ENCODE measurements around the gene PID1. TPM values are rescaled to one million over a fixed set of nuclear protein-coding genes. Genes with fewer than 3 reads are reported as not detected.
"Not testable (repeated sequence)": the region's sequence is repeated elsewhere in the genome, so short reads cannot be mapped to it uniquely, and the experiment has no call there.

Gene PID1
- total RNA-seq, 1 donor from 2014 or later = not detected

- DNase-seq (ENCODE audit: low spot score) = no peak
- intact Hi-C loops (cut with micrococcal nuclease) = no loop called here
Observed at GRCh38 chr2:229087843-229088516, 183.1 kb downstream of the PID1 start.

GRCh38 chr2:229087267-229087666 is 183.8 kb downstream of the PID1 start:
- Mint-ChIP-seq H3K9me3 (peaks cover 6% of the 10 kb centered on the region), H3K4me1 (ENCODE audit: low read depth) (no peaks in the 10 kb centered on the region), H3K27ac (no peak overlapping the region), H3K36me3 (ENCODE audit: low read depth) (no peaks in the 10 kb centered on the region), H3K27me3 (ENCODE audit: low read depth) (no peaks in the 10 kb centered on the region), H3K4me3 (ENCODE audit: low read depth) (no peak overlapping the region)
- intact Hi-C loops (cut with micrococcal nuclease) = no loop called here
- DNase-seq (ENCODE audit: low spot score) = no peak

More at GRCh38 chr2:229087843-229088516, 183.1 kb downstream of the PID1 start:
- Mint-ChIP-seq H3K4me1 (ENCODE audit: low read depth) (no peaks in the 10 kb centered on the region), H3K27me3 (ENCODE audit: low read depth) (no peaks in the 10 kb centered on the region), H3K36me3 (ENCODE audit: low read depth) (no peaks in the 10 kb centered on the region), H3K4me3 (ENCODE audit: low read depth) (no peak overlapping the region), H3K9me3 (peaks cover 6% of the 10 kb centered on the region), H3K27ac (no peak overlapping the region)

GRCh38 chr2:229085439-229085838 is 185.6 kb downstream of the PID1 start:
- H3K9me3 Mint-ChIP-seq = peaks cover 6% of the 10 kb centered on the region
- no peaks in the 10 kb centered on the region for H3K36me3 Mint-ChIP-seq (ENCODE audit: low read depth)
- no peak for DNase-seq (ENCODE audit: low spot score)
- intact Hi-C loops (cut with micrococcal nuclease) = no loop called here
- no peaks in the 10 kb centered on the region for H3K4me1 Mint-ChIP-seq (ENCODE audit: low read depth)
- no peak overlapping the region for H3K4me3 Mint-ChIP-seq (ENCODE audit: low read depth)
- no peaks in the 10 kb centered on the region for H3K27me3 Mint-ChIP-seq (ENCODE audit: low read depth)
- no peak overlapping the region for H3K27ac Mint-ChIP-seq

DNA sequence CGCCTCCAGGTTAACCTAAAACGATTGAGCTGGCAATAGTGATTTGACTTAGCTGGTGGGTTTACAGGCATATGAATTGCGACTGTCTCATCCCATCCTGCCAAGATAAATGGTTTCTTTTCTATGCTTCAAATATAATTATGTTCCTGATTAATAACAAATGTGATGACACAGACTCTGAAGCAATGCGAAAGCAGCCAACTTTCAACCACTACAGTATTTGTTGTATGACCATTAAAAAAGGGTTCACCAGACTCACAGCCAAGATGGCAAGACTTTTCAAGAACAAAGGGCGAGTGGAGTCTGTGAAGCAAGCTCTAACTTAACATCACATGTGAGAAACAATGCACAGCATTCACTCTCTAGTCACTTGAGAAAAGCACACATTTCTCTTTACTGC is 186.6 kb downstream of the PID1 start:
- peaks cover 2% of the 10 kb centered on the region for H3K9me3 Mint-ChIP-seq
- no peak overlapping the region for H3K27ac Mint-ChIP-seq
- H3K4me1 Mint-ChIP-seq (ENCODE audit: low read depth) = no peaks in the 10 kb centered on the region
- no peak overlapping the region for H3K4me3 Mint-ChIP-seq (ENCODE audit: low read depth)
- no peaks in the 10 kb centered on the region for H3K27me3 Mint-ChIP-seq (ENCODE audit: low read depth)
- no peak for DNase-seq (ENCODE audit: low spot score)
- intact Hi-C loops (cut with micrococcal nuclease) = no loop called here
- H3K36me3 Mint-ChIP-seq (ENCODE audit: low read depth) = no peaks in the 10 kb centered on the region

DNA sequence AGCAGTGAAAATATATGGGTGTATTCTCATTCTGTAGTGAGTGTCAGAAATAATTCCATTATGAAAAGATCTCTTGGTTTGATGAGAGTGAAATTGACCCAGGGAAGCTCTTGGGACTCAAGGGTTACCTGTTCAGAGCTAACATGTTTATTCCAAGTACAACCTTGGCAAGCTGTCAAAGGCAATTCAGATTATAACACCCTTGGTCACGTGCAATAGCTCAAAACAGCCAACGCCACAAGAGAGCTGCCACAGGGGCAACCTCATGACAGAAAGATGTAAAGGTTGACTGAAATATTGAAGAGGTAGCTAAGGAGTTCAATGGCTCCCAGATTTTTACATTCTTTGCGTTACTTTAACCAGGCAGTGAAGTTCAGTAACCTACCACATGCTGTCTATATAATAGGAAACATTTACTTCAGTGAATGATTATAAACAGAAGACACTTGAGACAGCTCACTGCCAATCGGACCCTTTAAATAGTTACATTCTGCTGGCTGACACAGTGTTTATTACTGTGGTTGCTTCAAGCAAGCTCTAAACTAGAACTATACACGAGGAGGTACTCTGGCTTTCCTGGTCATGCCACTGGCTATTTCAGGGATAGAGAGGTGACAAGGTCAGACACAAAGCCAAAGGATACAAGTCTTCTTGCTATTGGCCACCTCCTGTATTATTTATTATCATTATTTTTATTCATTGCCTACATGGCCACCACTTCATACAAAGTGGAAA is 187.3 kb downstream of the PID1 start:
- Mint-ChIP-seq H3K9me3 (peaks cover 4% of the 10 kb centered on the region), H3K27ac (no peak overlapping the region), H3K4me1 (ENCODE audit: low read depth) (no peaks in the 10 kb centered on the region), H3K27me3 (ENCODE audit: low read depth) (no peaks in the 10 kb centered on the region), H3K36me3 (ENCODE audit: low read depth) (no peaks in the 10 kb centered on the region), H3K4me3 (ENCODE audit: low read depth) (no peak overlapping the region)
- intact Hi-C loops (cut with micrococcal nuclease) = no loop called here
- no peak for DNase-seq (ENCODE audit: low spot score)

GRCh38 chr2:229081411-229081810 is 189.7 kb downstream of the PID1 start:
- H3K36me3 Mint-ChIP-seq (ENCODE audit: low read depth) = no peaks in the 10 kb centered on the region
- DNase-seq (ENCODE audit: low spot score) = no peak
- peaks cover 4% of the 10 kb centered on the region for H3K9me3 Mint-ChIP-seq
- intact Hi-C loops (cut with micrococcal nuclease) = no loop called here
- no peak overlapping the region for H3K4me3 Mint-ChIP-seq (ENCODE audit: low read depth)
- H3K27ac Mint-ChIP-seq = no peak overlapping the region
- no peaks in the 10 kb centered on the region for H3K27me3 Mint-ChIP-seq (ENCODE audit: low read depth)
- no peaks in the 10 kb centered on the region for H3K4me1 Mint-ChIP-seq (ENCODE audit: low read depth)

DNA sequence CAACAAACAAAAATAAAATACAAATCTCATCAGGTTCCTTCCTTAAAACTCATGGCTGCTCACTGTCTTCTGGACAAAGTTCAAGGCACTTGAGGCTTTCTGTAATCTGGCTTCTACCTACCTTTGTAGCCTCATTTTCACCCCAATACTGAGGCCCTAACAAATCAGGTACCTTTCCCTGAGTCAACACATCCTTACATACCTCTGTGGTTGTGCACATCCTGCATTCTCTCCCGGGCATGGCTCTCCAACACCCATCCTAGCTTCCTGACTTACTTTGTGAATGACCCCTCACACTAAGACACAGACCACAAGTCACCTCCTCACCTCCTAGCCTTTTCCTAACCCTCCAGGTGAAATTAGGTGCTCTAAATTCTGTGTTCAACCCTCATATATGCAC is 190.9 kb downstream of the PID1 start:
- H3K27ac Mint-ChIP-seq = no peak overlapping the region
- no peaks in the 10 kb centered on the region for H3K4me1 Mint-ChIP-seq (ENCODE audit: low read depth)
- no peaks in the 10 kb centered on the region for H3K36me3 Mint-ChIP-seq (ENCODE audit: low read depth)
- H3K4me3 Mint-ChIP-seq (ENCODE audit: low read depth) = no peak overlapping the region
- intact Hi-C loops (cut with micrococcal nuclease) = no loop called here
- DNase-seq (ENCODE audit: low spot score) = no peak
- peaks cover 8% of the 10 kb centered on the region for H3K9me3 Mint-ChIP-seq
- no peaks in the 10 kb centered on the region for H3K27me3 Mint-ChIP-seq (ENCODE audit: low read depth)

DNA sequence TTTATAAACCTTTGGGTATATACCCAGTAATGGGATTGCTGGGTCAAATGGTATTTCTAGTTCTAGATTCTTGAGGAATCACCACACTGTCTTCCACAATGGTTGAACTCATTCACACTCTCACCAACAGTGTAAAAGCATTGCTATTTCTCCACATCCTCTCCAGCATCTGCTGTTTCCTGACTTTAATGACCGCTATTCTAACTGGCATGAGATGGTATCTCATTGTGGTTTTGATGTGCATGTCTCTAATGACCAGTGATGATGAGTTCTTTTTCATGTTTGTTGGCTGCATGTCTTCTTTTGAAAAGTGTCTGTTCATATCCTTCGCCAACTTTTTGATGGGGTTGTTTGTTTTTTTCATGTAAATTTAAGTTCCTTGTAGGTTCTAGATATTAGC is 194.2 kb downstream of the PID1 start:
- DNase-seq (ENCODE audit: low spot score); intact Hi-C loops (cut with micrococcal nuclease); H3K27me3 Mint-ChIP-seq (ENCODE audit: low read depth); H3K27ac Mint-ChIP-seq; H3K4me3 Mint-ChIP-seq (ENCODE audit: low read depth); H3K36me3 Mint-ChIP-seq (ENCODE audit: low read depth); H3K4me1 Mint-ChIP-seq (ENCODE audit: low read depth): not testable (repeated sequence)
- H3K9me3 Mint-ChIP-seq = peaks cover 12% of the 10 kb centered on the region

DNA sequence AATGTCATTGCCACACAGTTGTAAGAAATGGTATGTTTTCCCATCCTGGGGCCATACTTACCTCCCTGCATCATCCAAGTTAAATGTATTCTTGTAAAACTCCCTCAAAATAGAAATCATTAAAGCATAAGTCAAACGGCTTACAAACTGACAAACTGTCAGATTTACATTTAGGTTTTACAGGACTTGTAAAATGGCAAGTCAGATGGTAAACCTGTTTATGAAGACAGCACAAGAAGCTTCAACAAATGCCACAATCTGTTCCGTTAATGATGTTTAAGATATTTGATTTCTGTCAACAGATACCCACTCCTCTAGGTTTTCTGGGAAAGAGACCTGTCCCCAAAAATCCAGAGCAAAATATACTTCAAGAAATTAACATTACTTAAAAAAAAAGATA is 197.2 kb downstream of the PID1 start:
- H3K27ac Mint-ChIP-seq = no peak overlapping the region
- intact Hi-C loops (cut with micrococcal nuclease) = no loop called here
- H3K36me3 Mint-ChIP-seq (ENCODE audit: low read depth) = no peaks in the 10 kb centered on the region
- no peaks in the 10 kb centered on the region for H3K27me3 Mint-ChIP-seq (ENCODE audit: low read depth)
- H3K9me3 Mint-ChIP-seq = peaks cover 12% of the 10 kb centered on the region
- H3K4me3 Mint-ChIP-seq (ENCODE audit: low read depth) = no peak overlapping the region
- no peak for DNase-seq (ENCODE audit: low spot score)
- no peaks in the 10 kb centered on the region for H3K4me1 Mint-ChIP-seq (ENCODE audit: low read depth)

DNA sequence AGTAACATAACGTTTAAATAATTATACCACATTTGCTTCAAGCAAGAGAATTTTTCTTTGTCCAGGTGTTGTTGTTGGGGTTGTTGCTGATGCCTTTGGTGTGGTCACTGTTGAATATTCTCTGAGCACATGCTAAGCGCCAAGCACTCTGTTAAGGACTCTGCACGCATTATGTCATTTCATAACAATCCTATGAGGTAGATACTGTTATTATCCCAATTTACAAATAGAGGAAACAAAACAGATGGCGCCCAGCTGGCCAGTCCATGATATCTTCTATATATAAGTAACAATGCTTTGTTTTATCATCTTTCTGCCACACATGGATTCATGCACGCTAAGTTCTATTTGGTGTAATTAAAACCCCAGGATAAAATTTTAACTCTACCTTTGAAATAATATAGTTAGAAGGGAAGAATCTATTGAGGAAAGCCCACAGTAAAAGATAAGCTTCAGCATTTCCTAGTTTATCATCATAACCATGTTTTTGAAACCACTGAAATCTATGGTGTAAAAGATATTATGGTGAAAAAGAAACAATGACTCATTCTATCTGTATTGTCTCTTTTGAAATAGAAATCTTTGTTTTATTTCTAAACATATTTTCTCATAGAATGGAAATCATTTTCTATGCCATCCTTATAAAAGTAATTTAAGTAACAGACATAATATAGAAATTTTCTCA is 199.7 kb downstream of the PID1 start:
- peaks cover 17% of the 10 kb centered on the region for H3K9me3 Mint-ChIP-seq
- DNase-seq (ENCODE audit: low spot score) = no peak
- H3K27me3 Mint-ChIP-seq (ENCODE audit: low read depth) = no peaks in the 10 kb centered on the region
- H3K36me3 Mint-ChIP-seq (ENCODE audit: low read depth) = no peaks in the 10 kb centered on the region
- no peak overlapping the region for H3K4me3 Mint-ChIP-seq (ENCODE audit: low read depth)
- no peaks in the 10 kb centered on the region for H3K4me1 Mint-ChIP-seq (ENCODE audit: low read depth)
- intact Hi-C loops (cut with micrococcal nuclease) = no loop called here
- H3K27ac Mint-ChIP-seq = no peak overlapping the region

DNA sequence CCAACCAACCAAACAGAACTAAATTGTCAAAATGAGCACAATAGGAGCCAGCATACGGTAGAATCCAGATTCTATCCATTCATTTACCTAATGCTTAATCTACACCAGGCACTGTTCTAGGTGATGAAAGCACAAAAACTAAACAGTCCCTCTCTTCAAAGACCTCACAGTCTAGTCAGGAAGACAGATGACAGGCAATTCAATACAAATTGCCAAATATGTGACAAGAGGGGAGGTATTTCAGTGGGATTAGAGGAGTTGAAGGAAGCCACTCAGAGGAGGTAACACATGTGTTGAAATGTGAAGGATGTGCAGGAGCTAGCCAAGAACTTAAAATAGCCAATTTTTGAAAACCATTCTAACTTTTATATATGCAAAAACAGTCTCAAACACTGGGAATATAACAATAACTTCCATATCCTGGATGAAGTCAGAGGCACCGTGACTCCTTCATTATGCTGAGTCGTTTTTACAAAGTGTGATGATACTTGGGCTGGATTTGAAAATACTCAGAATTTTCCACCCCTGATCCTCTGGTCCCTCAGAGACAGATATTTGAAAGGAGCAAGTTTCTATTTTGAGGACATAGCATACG is 204.9 kb downstream of the PID1 start:
- Mint-ChIP-seq H3K36me3 (ENCODE audit: low read depth) (no peaks in the 10 kb centered on the region), H3K4me1 (ENCODE audit: low read depth) (no peaks in the 10 kb centered on the region), H3K9me3 (peaks cover 18% of the 10 kb centered on the region), H3K27me3 (ENCODE audit: low read depth) (no peaks in the 10 kb centered on the region), H3K4me3 (ENCODE audit: low read depth) (no peak overlapping the region), H3K27ac (no peak overlapping the region)
- intact Hi-C loops (cut with micrococcal nuclease) = no loop called here
- DNase-seq (ENCODE audit: low spot score) = no peak

DNA sequence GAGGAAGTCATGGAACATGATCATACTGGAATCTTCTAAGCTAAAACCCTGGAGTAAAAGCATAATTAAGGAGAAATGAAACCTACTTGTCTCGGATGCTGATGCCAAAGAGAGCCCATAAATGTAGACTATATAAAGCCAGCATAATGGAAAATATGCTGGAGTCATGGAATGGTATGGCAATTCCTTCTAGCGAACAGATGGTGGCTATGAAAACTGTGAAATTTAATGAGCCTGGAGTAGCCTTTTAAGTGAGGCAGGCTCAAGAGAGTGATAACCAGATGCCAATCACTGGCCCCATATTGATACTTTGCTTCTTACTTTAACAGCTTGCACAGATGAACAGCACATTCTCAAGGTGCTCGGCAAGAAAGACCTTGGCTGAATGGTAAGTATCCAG is 206.3 kb downstream of the PID1 start:
- Mint-ChIP-seq H3K4me1 (ENCODE audit: low read depth) (no peaks in the 10 kb centered on the region), H3K27ac (no peak overlapping the region), H3K36me3 (ENCODE audit: low read depth) (no peaks in the 10 kb centered on the region), H3K4me3 (ENCODE audit: low read depth) (no peak overlapping the region), H3K9me3 (peaks cover 19% of the 10 kb centered on the region), H3K27me3 (ENCODE audit: low read depth) (no peaks in the 10 kb centered on the region)
- DNase-seq (ENCODE audit: low spot score) = no peak
- intact Hi-C loops (cut with micrococcal nuclease) = no loop called here

GRCh38 chr2:229060147-229060546 is 210.9 kb downstream of the PID1 start:
- DNase-seq (ENCODE audit: low spot score) = no peak
- H3K27me3 Mint-ChIP-seq (ENCODE audit: low read depth) = no peaks in the 10 kb centered on the region
- H3K9me3 Mint-ChIP-seq = peaks cover 20% of the 10 kb centered on the region
- intact Hi-C loops (cut with micrococcal nuclease) = no loop called here
- no peaks in the 10 kb centered on the region for H3K4me1 Mint-ChIP-seq (ENCODE audit: low read depth)
- no peak overlapping the region for H3K27ac Mint-ChIP-seq
- H3K4me3 Mint-ChIP-seq (ENCODE audit: low read depth) = no peak overlapping the region
- no peaks in the 10 kb centered on the region for H3K36me3 Mint-ChIP-seq (ENCODE audit: low read depth)
